ENCODE results near the gene ST3GAL4.

DNA sequence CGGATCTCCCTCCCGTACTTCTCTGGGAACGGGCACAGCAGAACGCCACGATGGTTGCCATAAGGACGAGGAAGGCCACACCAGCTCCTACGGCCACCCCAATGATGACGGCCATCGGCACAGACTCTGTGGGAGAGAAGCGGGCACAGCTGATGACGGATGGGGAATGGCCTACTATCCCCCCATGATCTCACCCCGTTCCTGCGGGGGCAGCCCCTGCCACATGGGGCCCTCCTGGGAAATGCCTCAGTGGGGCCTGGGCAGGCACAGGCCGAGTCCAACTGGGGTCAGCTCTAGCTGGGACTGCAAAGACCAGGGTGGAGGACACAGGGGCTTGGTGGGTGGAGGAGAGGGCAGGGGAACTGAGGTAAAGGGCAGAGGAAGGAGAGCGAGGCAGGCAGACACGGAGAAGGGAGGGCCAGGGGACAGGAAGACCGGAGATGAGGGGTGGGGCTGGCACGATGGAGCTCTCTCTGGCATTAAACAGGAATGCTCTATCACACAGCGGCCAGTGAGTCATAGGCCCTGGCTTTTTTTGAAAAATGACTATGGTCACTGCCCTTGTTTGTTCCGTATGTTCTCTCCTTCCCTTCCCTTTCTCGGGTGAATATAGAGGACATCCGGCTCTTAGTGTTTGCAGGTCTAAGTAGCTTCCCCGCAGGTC is 76.0 kb downstream of the ST3GAL4 start:
- TF ChIP-seq, protein P1, sequence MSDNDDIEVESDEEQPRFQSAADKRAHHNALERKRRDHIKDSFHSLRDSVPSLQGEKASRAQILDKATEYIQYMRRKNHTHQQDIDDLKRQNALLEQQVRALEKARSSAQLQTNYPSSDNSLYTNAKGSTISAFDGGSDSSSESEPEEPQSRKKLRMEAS (CRISPR knock-in tag; IDR thresholded peaks at IDR 0.05) = no peak
- TF ChIP-seq GTF2I (CRISPR knock-in tag; conservative IDR thresholded peaks at IDR 0.05) (no peak), CBFB (CRISPR knock-in tag; IDR thresholded peaks at IDR 0.05; ENCODE audit: low read depth) (no peak)
- TF ChIP-seq, protein P2, sequence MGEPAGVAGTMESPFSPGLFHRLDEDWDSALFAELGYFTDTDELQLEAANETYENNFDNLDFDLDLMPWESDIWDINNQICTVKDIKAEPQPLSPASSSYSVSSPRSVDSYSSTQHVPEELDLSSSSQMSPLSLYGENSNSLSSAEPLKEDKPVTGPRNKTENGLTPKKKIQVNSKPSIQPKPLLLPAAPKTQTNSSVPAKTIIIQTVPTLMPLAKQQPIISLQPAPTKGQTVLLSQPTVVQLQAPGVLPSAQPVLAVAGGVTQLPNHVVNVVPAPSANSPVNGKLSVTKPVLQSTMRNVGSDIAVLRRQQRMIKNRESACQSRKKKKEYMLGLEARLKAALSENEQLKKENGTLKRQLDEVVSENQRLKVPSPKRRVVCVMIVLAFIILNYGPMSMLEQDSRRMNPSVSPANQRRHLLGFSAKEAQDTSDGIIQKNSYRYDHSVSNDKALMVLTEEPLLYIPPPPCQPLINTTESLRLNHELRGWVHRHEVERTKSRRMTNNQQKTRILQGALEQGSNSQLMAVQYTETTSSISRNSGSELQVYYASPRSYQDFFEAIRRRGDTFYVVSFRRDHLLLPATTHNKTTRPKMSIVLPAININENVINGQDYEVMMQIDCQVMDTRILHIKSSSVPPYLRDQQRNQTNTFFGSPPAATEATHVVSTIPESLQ (CRISPR knock-in tag; IDR thresholded peaks at IDR 0.05) = no peak
- TF ChIP-seq, protein P3, sequence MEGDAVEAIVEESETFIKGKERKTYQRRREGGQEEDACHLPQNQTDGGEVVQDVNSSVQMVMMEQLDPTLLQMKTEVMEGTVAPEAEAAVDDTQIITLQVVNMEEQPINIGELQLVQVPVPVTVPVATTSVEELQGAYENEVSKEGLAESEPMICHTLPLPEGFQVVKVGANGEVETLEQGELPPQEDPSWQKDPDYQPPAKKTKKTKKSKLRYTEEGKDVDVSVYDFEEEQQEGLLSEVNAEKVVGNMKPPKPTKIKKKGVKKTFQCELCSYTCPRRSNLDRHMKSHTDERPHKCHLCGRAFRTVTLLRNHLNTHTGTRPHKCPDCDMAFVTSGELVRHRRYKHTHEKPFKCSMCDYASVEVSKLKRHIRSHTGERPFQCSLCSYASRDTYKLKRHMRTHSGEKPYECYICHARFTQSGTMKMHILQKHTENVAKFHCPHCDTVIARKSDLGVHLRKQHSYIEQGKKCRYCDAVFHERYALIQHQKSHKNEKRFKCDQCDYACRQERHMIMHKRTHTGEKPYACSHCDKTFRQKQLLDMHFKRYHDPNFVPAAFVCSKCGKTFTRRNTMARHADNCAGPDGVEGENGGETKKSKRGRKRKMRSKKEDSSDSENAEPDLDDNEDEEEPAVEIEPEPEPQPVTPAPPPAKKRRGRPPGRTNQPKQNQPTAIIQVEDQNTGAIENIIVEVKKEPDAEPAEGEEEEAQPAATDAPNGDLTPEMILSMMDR (IDR thresholded peaks at IDR 0.05) = no peak
- TF ChIP-seq, protein P4, sequence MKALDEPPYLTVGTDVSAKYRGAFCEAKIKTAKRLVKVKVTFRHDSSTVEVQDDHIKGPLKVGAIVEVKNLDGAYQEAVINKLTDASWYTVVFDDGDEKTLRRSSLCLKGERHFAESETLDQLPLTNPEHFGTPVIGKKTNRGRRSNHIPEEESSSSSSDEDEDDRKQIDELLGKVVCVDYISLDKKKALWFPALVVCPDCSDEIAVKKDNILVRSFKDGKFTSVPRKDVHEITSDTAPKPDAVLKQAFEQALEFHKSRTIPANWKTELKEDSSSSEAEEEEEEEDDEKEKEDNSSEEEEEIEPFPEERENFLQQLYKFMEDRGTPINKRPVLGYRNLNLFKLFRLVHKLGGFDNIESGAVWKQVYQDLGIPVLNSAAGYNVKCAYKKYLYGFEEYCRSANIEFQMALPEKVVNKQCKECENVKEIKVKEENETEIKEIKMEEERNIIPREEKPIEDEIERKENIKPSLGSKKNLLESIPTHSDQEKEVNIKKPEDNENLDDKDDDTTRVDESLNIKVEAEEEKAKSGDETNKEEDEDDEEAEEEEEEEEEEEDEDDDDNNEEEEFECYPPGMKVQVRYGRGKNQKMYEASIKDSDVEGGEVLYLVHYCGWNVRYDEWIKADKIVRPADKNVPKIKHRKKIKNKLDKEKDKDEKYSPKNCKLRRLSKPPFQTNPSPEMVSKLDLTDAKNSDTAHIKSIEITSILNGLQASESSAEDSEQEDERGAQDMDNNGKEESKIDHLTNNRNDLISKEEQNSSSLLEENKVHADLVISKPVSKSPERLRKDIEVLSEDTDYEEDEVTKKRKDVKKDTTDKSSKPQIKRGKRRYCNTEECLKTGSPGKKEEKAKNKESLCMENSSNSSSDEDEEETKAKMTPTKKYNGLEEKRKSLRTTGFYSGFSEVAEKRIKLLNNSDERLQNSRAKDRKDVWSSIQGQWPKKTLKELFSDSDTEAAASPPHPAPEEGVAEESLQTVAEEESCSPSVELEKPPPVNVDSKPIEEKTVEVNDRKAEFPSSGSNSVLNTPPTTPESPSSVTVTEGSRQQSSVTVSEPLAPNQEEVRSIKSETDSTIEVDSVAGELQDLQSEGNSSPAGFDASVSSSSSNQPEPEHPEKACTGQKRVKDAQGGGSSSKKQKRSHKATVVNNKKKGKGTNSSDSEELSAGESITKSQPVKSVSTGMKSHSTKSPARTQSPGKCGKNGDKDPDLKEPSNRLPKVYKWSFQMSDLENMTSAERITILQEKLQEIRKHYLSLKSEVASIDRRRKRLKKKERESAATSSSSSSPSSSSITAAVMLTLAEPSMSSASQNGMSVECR (CRISPR knock-in tag; IDR thresholded peaks at IDR 0.05; ENCODE audit: borderline replicate concordance) = no peak
